Fibroblast of lung (primary cell): ENCODE data around the gene IL2.

Experiments
- EZH2 ChIP-seq: IDR thresholded peaks from 2 replicates; pipeline ENCODE4 v1.5.1; 2012; ENCODE audit warnings: low read length, control low read depth, mild to moderate bottlenecking; ENCODE audit errors: missing control alignments
- TF ChIP-seq, protein P1 (sequence below), 2 donors: IDR thresholded peaks in 1 of 2; conservative IDR thresholded peaks in 1 of 2; 1 replicate in 1 of 2; 2 replicates in 1 of 2; pipeline ENCODE4 v1.5.1; 2011 to 2012; ENCODE audit warnings: low read length in 2 of 2, control low read depth in 1 of 2, inconsistent platforms in 1 of 2, low read depth in 1 of 2, mild to moderate bottlenecking in 1 of 2

DNA sequence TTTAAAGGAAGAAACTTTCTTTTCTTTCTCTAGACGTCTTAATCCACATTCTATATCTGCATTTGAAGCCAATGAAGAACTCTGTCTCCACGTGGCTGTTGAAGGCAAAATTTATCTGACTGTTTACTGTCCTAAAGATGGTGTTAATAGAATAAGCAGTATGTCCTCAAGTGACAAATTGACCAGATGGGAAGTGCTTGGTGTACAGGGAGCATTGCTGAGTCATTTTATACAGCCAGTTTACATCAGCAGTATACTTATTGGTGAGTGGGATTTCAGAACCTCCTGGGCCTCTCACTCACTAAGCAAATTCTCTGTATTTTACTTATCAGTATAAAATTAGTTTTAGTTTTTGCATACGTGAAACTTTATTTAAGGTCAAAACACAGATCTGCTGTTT is 44.0 kb downstream of the IL2 start:
- TF ChIP-seq, protein P1, sequence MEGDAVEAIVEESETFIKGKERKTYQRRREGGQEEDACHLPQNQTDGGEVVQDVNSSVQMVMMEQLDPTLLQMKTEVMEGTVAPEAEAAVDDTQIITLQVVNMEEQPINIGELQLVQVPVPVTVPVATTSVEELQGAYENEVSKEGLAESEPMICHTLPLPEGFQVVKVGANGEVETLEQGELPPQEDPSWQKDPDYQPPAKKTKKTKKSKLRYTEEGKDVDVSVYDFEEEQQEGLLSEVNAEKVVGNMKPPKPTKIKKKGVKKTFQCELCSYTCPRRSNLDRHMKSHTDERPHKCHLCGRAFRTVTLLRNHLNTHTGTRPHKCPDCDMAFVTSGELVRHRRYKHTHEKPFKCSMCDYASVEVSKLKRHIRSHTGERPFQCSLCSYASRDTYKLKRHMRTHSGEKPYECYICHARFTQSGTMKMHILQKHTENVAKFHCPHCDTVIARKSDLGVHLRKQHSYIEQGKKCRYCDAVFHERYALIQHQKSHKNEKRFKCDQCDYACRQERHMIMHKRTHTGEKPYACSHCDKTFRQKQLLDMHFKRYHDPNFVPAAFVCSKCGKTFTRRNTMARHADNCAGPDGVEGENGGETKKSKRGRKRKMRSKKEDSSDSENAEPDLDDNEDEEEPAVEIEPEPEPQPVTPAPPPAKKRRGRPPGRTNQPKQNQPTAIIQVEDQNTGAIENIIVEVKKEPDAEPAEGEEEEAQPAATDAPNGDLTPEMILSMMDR (conservative IDR thresholded peaks at IDR 0.05 in 1 of 2, IDR thresholded peaks at IDR 0.05 in 1 of 2; ENCODE audit: low read depth in 1 of 2, low read length in 2 of 2): no peak
- no peak for TF ChIP-seq EZH2
